ENCODE results near the gene NBPF6. TPM values are rescaled to one million over a fixed set of nuclear protein-coding genes. Genes with fewer than 3 reads are reported as not detected.
"Not testable (repeated sequence)": the region's sequence is repeated elsewhere in the genome, so short reads cannot be mapped to it uniquely, and the experiment has no call there.

Gene NBPF6
- total RNA-seq, 1 donor = 0.36 TPM

- no peaks in the 10 kb centered on the region for H3K4me1 ChIP-seq (ENCODE audit: insufficient read depth, low read length)
- H3K36me3 ChIP-seq (ENCODE audit: insufficient read depth, low read length) = no peaks in the 10 kb centered on the region
- H3K9me3 ChIP-seq (ENCODE audit: low read depth, low read length) = no peaks in the 10 kb centered on the region
- DNase-seq (ENCODE audit: insufficient read length, low spot score, missing footprints) = no peak
- H2AFZ ChIP-seq (ENCODE audit: low read length) = no peak overlapping the region
- H3K4me3 ChIP-seq (ENCODE audit: insufficient read depth, low read length) = no peak overlapping the region
- no peak overlapping the region for H3K4me2 ChIP-seq (ENCODE audit: insufficient read depth, low read length)
- no peaks in the 10 kb centered on the region for H3K79me2 ChIP-seq (ENCODE audit: insufficient read depth, low read length)
- H3K27ac ChIP-seq (ENCODE audit: low read depth, low read length) = no peak overlapping the region
- H3K27me3 ChIP-seq (ENCODE audit: insufficient read depth, low read length) = no peaks in the 10 kb centered on the region
- TF ChIP-seq, protein P1, sequence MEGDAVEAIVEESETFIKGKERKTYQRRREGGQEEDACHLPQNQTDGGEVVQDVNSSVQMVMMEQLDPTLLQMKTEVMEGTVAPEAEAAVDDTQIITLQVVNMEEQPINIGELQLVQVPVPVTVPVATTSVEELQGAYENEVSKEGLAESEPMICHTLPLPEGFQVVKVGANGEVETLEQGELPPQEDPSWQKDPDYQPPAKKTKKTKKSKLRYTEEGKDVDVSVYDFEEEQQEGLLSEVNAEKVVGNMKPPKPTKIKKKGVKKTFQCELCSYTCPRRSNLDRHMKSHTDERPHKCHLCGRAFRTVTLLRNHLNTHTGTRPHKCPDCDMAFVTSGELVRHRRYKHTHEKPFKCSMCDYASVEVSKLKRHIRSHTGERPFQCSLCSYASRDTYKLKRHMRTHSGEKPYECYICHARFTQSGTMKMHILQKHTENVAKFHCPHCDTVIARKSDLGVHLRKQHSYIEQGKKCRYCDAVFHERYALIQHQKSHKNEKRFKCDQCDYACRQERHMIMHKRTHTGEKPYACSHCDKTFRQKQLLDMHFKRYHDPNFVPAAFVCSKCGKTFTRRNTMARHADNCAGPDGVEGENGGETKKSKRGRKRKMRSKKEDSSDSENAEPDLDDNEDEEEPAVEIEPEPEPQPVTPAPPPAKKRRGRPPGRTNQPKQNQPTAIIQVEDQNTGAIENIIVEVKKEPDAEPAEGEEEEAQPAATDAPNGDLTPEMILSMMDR (IDR thresholded peaks at IDR 0.05; ENCODE audit: extremely low read depth, low read depth, low read length) = no peak
- no peaks in the 10 kb centered on the region for H4K20me1 ChIP-seq (ENCODE audit: insufficient read depth, low read length)
Measured at GRCh38 chr1:108478429-108479015, 28.4 kb downstream of the NBPF6 start.

DNA sequence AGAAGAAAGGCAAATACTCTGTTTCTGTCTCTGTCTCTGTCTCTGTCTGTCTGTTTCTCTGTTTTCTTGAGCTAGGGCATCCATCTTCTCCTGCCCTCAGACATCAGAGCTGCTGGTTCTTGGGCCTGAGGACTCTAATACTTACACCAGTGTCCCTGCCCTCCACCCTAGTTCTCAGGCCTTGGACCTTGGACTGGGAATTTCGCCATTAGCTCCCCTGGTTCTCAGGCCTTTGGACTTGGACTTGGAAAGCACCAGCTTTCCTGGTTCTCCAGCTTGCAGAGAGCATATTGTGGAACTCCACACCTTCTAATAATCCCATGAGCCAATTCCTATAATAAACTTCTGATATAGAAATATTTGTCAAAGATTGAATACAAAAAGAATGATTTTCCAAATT lies 32.6 kb downstream of the NBPF6 start:
- Histone ChIP-seq H3K27ac (ENCODE audit: low read depth, low read length) (no peak overlapping the region), H3K27me3 (ENCODE audit: insufficient read depth, low read length) (no peaks in the 10 kb centered on the region), H2AFZ (ENCODE audit: low read length) (no peak overlapping the region), H3K9me3 (ENCODE audit: low read depth, low read length) (no peaks in the 10 kb centered on the region), H4K20me1 (ENCODE audit: insufficient read depth, low read length) (no peaks in the 10 kb centered on the region), H3K36me3 (ENCODE audit: insufficient read depth, low read length) (no peaks in the 10 kb centered on the region), H3K4me3 (ENCODE audit: insufficient read depth, low read length) (no peak overlapping the region), H3K4me1 (ENCODE audit: insufficient read depth, low read length) (no peaks in the 10 kb centered on the region), H3K4me2 (ENCODE audit: insufficient read depth, low read length) (no peak overlapping the region), H3K79me2 (ENCODE audit: insufficient read depth, low read length) (no peaks in the 10 kb centered on the region)
- no peak for DNase-seq (ENCODE audit: insufficient read length, low spot score, missing footprints)
- TF ChIP-seq, protein P1 (IDR thresholded peaks at IDR 0.05; ENCODE audit: extremely low read depth, low read depth, low read length) = no peak

GRCh38 chr1:108485990-108486389 lies 35.8 kb downstream of the NBPF6 start:
- not testable (repeated sequence) for H4K20me1 ChIP-seq (ENCODE audit: insufficient read depth, low read length); DNase-seq (ENCODE audit: insufficient read length, low spot score, missing footprints); H3K4me3 ChIP-seq (ENCODE audit: insufficient read depth, low read length); H3K79me2 ChIP-seq (ENCODE audit: insufficient read depth, low read length); H2AFZ ChIP-seq (ENCODE audit: low read length); H3K27ac ChIP-seq (ENCODE audit: low read depth, low read length); H3K4me2 ChIP-seq (ENCODE audit: insufficient read depth, low read length); H3K27me3 ChIP-seq (ENCODE audit: insufficient read depth, low read length); H3K36me3 ChIP-seq (ENCODE audit: insufficient read depth, low read length); H3K4me1 ChIP-seq (ENCODE audit: insufficient read depth, low read length); H3K9me3 ChIP-seq (ENCODE audit: low read depth, low read length)

DNA sequence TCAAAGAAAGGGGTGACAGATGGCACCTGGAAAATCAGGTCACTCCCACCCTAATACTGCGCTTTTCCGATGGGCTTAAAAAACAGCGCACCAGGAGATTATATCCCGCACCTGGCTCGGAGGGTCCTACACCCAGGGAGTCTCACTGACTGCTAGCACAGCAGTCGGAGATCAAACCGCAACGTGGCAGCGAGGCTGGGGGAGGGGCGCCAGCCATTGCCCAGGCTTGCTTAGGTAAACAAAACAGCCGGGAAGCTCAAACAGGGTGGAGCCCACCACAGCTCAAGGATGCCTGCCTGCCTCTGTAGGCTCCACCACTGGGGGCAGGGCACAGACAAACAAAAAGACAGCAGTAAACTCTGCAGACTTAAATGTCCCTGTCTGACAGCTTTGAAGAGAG lies 36.6 kb downstream of the NBPF6 start:
- not testable (repeated sequence) for H3K9me3 ChIP-seq (ENCODE audit: low read depth, low read length); H3K36me3 ChIP-seq (ENCODE audit: insufficient read depth, low read length); H3K27ac ChIP-seq (ENCODE audit: low read depth, low read length); H3K79me2 ChIP-seq (ENCODE audit: insufficient read depth, low read length); H3K4me1 ChIP-seq (ENCODE audit: insufficient read depth, low read length); H4K20me1 ChIP-seq (ENCODE audit: insufficient read depth, low read length); H3K27me3 ChIP-seq (ENCODE audit: insufficient read depth, low read length); H3K4me3 ChIP-seq (ENCODE audit: insufficient read depth, low read length); H2AFZ ChIP-seq (ENCODE audit: low read length); H3K4me2 ChIP-seq (ENCODE audit: insufficient read depth, low read length); DNase-seq (ENCODE audit: insufficient read length, low spot score, missing footprints)

DNA sequence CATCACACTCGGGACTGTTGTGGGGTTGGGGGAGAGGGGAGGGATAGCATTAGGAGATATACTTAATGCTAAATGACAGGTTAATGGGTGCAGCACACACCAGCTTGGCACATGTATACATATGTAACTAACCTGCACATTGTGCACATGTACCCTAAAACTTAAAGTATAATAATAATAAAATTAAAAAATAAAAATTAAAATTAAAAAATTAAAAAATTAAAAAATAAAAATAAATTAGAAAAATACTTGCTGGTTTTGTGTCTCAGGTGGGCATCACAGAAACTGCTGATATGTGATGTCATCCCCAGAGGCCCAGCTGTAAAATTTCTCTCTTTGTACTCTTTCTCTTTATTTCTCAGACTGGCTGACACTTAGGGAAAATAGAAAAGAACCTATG lies 44.9 kb downstream of the NBPF6 start:
- not testable (repeated sequence) for H3K9me3 ChIP-seq (ENCODE audit: low read depth, low read length); H4K20me1 ChIP-seq (ENCODE audit: insufficient read depth, low read length); H3K27ac ChIP-seq (ENCODE audit: low read depth, low read length); H3K4me1 ChIP-seq (ENCODE audit: insufficient read depth, low read length); H3K4me2 ChIP-seq (ENCODE audit: insufficient read depth, low read length); H3K27me3 ChIP-seq (ENCODE audit: insufficient read depth, low read length); H2AFZ ChIP-seq (ENCODE audit: low read length); H3K4me3 ChIP-seq (ENCODE audit: insufficient read depth, low read length); DNase-seq (ENCODE audit: insufficient read length, low spot score, missing footprints); H3K36me3 ChIP-seq (ENCODE audit: insufficient read depth, low read length); H3K79me2 ChIP-seq (ENCODE audit: insufficient read depth, low read length)

DNA sequence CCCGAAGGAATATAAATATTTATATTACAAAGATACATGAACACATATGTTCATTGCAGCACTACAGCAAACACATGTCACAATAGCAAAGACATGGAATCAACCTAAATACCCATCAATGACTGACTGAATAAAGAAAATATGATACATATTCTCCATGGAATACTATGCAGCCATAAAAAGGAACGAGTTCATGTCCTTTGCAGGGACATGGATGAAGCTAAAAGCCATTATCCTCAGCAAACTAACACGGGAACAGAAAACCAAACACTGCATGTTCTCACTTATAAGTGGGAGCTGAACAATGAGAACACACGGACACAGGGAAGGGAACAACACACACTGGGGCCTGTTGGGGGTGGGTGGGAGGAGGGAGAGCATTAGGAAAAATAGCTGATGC lies 46.7 kb downstream of the NBPF6 start:
- H3K4me1 ChIP-seq (ENCODE audit: insufficient read depth, low read length); H3K27ac ChIP-seq (ENCODE audit: low read depth, low read length); H3K27me3 ChIP-seq (ENCODE audit: insufficient read depth, low read length); DNase-seq (ENCODE audit: insufficient read length, low spot score, missing footprints); H3K4me3 ChIP-seq (ENCODE audit: insufficient read depth, low read length); H3K79me2 ChIP-seq (ENCODE audit: insufficient read depth, low read length); H3K4me2 ChIP-seq (ENCODE audit: insufficient read depth, low read length); H2AFZ ChIP-seq (ENCODE audit: low read length); H3K36me3 ChIP-seq (ENCODE audit: insufficient read depth, low read length); H3K9me3 ChIP-seq (ENCODE audit: low read depth, low read length); H4K20me1 ChIP-seq (ENCODE audit: insufficient read depth, low read length): not testable (repeated sequence)
